K562 (cell line): ENCODE data around the gene SYNPO2.

ENCODE experiments used
- GATAD2A ChIP-seq: fragments of 450-650 bp; IDR thresholded peaks from 2 replicates; pipeline ENCODE4 v1.6.1; 2017
- HDAC2 ChIP-seq: fragments of 450-650 bp; IDR thresholded peaks from 2 replicates; pipeline ENCODE4 v1.6.1; 2016; ENCODE audit warnings: mild to moderate bottlenecking
- POLR2AphosphoS5 ChIP-seq: IDR thresholded peaks from 2 replicates; pipeline ENCODE4 v1.6.1; 2011; ENCODE audit warnings: mild to moderate bottlenecking, low read depth, low read length, moderate library complexity; ENCODE audit not compliant: control insufficient read depth, insufficient read depth
- TAF1 ChIP-seq: IDR thresholded peaks from 2 replicates; pipeline ENCODE4 v1.6.1; 2011; ENCODE audit warnings: mild to moderate bottlenecking, low read length, moderate library complexity; ENCODE audit not compliant: insufficient read depth, control insufficient read depth, severe bottlenecking; ENCODE audit errors: extremely low read depth
- ZNF184 ChIP-seq: sonication (generic); formaldehyde crosslinking; IDR thresholded peaks from 2 replicates; pipeline ENCODE4 v1.5.0; 2020; ENCODE audit warnings: missing genetic modification reagents
- ZNF668 ChIP-seq: fragments of 250-450 bp; sonication (Bioruptor Pico); IDR thresholded peaks from 2 replicates; pipeline ENCODE4 v1.8.0; 2022; ENCODE audit warnings: mild to moderate bottlenecking, inconsistent platforms
- TF ChIP-seq, protein P1 (sequence below), 3 experiments: IDR thresholded peaks in 2 of 3; conservative IDR thresholded peaks in 1 of 3; 2 replicates each; pipeline ENCODE4 v1.5.1; 2011 to 2012; ENCODE audit warnings: low read length in 3 of 3, mild to moderate bottlenecking in 3 of 3, control low read depth in 2 of 3, improper control_type of control experiment in 1 of 3, inconsistent platforms in 1 of 3, low read depth in 1 of 3, mixed read lengths in 1 of 3, moderate library complexity in 1 of 3; ENCODE audit not compliant: insufficient read depth in 2 of 3
- TF ChIP-seq, protein P2 (sequence below): sonication (generic); formaldehyde crosslinking; IDR thresholded peaks from 2 replicates; pipeline ENCODE4 v1.9.0; 2022; ENCODE audit warnings: mild to moderate bottlenecking, missing genetic modification reagents
- TF ChIP-seq, protein P3 (sequence below), 2 experiments: fragments of 450-650 bp in 1 of 2; IDR thresholded peaks; 2 replicates each; pipeline ENCODE4 v1.6.1; 2011 to 2017; ENCODE audit warnings: low read depth in 2 of 2, antibody characterized with exemption in 1 of 2, borderline replicate concordance in 1 of 2, low read length in 1 of 2, mild to moderate bottlenecking in 1 of 2, mixed read lengths in 1 of 2; ENCODE audit not compliant: control insufficient read depth in 1 of 2
- TF ChIP-seq, protein P4 (sequence below), 2 experiments: fragments of 450-650 bp in 1 of 2; sonication (generic) in 1 of 2; formaldehyde crosslinking in 1 of 2; IDR thresholded peaks; 2 replicates each; pipeline versions ENCODE4 v1.7.1 to v1.9.0; 2016 to 2022; ENCODE audit warnings: inconsistent platforms in 1 of 2, mild to moderate bottlenecking in 1 of 2, missing genetic modification reagents in 1 of 2

DNA sequence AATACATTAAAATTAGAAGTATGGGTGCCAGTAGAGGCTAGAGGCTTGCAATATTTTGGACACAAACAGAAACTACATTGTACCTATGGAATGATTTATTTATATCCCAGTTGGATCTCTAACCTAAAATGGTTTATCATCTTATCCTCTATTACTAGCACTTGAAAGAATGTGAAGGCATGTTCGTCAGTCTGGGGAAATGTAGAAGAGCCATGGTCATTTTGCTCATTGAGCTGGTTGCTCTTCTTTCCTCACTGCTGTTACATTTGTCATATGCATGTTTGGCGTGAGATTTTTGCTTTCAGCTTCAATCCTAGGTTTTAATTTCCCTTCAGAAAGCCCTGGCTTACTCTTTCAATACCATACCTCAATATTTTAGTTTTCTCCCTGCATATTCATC is 164.6 kb downstream of the SYNPO2 start:
- TF ChIP-seq ZNF184 (CRISPR knock-in tag) (no peak), POLR2AphosphoS5 (no peak), HDAC2 (no peak), ZNF668 (CRISPR knock-in tag) (no peak), TAF1 (no peak), GATAD2A (no peak)
- TF ChIP-seq, protein P1, sequence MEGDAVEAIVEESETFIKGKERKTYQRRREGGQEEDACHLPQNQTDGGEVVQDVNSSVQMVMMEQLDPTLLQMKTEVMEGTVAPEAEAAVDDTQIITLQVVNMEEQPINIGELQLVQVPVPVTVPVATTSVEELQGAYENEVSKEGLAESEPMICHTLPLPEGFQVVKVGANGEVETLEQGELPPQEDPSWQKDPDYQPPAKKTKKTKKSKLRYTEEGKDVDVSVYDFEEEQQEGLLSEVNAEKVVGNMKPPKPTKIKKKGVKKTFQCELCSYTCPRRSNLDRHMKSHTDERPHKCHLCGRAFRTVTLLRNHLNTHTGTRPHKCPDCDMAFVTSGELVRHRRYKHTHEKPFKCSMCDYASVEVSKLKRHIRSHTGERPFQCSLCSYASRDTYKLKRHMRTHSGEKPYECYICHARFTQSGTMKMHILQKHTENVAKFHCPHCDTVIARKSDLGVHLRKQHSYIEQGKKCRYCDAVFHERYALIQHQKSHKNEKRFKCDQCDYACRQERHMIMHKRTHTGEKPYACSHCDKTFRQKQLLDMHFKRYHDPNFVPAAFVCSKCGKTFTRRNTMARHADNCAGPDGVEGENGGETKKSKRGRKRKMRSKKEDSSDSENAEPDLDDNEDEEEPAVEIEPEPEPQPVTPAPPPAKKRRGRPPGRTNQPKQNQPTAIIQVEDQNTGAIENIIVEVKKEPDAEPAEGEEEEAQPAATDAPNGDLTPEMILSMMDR (IDR thresholded peaks at IDR 0.05 in 2 of 3, conservative IDR thresholded peaks at IDR 0.05 in 1 of 3; ENCODE audit: insufficient read depth in 2 of 3, low read depth in 1 of 3, low read length in 3 of 3) = no peak
- TF ChIP-seq, protein P2, sequence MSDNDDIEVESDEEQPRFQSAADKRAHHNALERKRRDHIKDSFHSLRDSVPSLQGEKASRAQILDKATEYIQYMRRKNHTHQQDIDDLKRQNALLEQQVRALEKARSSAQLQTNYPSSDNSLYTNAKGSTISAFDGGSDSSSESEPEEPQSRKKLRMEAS = no peak
- TF ChIP-seq, protein P3, sequence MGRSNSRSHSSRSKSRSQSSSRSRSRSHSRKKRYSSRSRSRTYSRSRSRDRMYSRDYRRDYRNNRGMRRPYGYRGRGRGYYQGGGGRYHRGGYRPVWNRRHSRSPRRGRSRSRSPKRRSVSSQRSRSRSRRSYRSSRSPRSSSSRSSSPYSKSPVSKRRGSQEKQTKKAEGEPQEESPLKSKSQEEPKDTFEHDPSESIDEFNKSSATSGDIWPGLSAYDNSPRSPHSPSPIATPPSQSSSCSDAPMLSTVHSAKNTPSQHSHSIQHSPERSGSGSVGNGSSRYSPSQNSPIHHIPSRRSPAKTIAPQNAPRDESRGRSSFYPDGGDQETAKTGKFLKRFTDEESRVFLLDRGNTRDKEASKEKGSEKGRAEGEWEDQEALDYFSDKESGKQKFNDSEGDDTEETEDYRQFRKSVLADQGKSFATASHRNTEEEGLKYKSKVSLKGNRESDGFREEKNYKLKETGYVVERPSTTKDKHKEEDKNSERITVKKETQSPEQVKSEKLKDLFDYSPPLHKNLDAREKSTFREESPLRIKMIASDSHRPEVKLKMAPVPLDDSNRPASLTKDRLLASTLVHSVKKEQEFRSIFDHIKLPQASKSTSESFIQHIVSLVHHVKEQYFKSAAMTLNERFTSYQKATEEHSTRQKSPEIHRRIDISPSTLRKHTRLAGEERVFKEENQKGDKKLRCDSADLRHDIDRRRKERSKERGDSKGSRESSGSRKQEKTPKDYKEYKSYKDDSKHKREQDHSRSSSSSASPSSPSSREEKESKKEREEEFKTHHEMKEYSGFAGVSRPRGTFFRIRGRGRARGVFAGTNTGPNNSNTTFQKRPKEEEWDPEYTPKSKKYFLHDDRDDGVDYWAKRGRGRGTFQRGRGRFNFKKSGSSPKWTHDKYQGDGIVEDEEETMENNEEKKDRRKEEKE (IDR thresholded peaks at IDR 0.05; ENCODE audit: borderline replicate concordance in 1 of 2, control insufficient read depth in 1 of 2, low read depth in 2 of 2, low read length in 1 of 2) = no peak
- TF ChIP-seq, protein P4, sequence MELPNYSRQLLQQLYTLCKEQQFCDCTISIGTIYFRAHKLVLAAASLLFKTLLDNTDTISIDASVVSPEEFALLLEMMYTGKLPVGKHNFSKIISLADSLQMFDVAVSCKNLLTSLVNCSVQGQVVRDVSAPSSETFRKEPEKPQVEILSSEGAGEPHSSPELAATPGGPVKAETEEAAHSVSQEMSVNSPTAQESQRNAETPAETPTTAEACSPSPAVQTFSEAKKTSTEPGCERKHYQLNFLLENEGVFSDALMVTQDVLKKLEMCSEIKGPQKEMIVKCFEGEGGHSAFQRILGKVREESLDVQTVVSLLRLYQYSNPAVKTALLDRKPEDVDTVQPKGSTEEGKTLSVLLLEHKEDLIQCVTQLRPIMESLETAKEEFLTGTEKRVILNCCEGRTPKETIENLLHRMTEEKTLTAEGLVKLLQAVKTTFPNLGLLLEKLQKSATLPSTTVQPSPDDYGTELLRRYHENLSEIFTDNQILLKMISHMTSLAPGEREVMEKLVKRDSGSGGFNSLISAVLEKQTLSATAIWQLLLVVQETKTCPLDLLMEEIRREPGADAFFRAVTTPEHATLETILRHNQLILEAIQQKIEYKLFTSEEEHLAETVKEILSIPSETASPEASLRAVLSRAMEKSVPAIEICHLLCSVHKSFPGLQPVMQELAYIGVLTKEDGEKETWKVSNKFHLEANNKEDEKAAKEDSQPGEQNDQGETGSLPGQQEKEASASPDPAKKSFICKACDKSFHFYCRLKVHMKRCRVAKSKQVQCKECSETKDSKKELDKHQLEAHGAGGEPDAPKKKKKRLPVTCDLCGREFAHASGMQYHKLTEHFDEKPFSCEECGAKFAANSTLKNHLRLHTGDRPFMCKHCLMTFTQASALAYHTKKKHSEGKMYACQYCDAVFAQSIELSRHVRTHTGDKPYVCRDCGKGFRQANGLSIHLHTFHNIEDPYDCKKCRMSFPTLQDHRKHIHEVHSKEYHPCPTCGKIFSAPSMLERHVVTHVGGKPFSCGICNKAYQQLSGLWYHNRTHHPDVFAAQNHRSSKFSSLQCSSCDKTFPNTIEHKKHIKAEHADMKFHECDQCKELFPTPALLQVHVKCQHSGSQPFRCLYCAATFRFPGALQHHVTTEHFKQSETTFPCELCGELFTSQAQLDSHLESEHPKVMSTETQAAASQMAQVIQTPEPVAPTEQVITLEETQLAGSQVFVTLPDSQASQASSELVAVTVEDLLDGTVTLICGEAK (IDR thresholded peaks at IDR 0.05) = no peak
- TF ChIP-seq, protein P4 (CRISPR knock-in tag; IDR thresholded peaks at IDR 0.05) = no peak
